ENCODE results near the gene LRRC66. TPM values are rescaled to one million over a fixed set of nuclear protein-coding genes. Genes with fewer than 3 reads are reported as not detected.

Gene LRRC66
- total RNA-seq, 2 donors from 2014 or later, result 0.15 to 0.35 TPM

DNA sequence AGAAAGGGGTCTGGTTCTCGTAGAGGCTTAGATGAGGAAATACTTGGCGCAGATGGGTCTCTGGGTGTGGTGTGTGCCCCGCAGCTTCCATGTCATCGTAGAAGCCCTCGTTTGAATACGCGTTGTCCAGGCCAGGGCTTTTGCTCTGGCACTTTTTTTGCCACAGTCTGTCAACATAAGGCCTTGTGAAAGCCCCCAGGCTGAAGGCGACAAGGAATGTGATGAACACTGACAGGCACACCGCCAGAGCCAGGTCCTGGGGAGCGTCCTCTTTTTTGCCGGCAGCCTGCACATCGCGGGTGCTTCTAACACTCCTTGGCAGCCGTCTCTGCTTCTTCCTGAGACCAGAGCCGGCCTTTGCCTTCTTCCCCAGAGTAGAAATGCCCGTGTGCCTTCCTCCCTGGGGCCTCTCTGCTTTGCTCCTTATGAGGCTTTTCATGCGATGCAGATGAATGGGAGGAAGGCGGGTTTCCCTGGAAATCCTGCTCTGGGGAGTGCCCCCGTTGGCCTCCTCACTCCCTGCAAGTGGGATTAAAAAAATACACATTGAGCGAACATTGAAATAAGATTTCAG, 24.4 kb downstream of the LRRC66 start:
- H3K9me3 ChIP-seq (ENCODE audit: control insufficient read depth, low read length), result peaks cover 5% of the 10 kb centered on the region
- no peak overlapping the region for H3K4me3 ChIP-seq (ENCODE audit: low read length)
- peaks cover 8% of the 10 kb centered on the region for H3K27me3 Mint-ChIP-seq (ENCODE audit: insufficient read depth)
- no peak for DNase-seq
- no peak overlapping the region for H3K27ac Mint-ChIP-seq
- no peaks in the 10 kb centered on the region for H3K36me3 ChIP-seq (ENCODE audit: control insufficient read depth, insufficient read depth, low read length)
- peaks cover 3% of the 10 kb centered on the region for H3K4me1 Mint-ChIP-seq
- no peaks in the 10 kb centered on the region for H3K36me3 Mint-ChIP-seq (ENCODE audit: low read depth)
- peaks cover 13% of the 10 kb centered on the region for H3K9me3 Mint-ChIP-seq
- H3K27ac ChIP-seq (ENCODE audit: low read depth, low read length), result no peak overlapping the region
- WGBS, 2 experiments (ENCODE audit: insufficient coverage in 1 of 2, insufficient read length in 1 of 2), result 72 to 79% methylated on average over 13 to 20 of the region's 20 CpGs
- H3K4me1 ChIP-seq (ENCODE audit: control insufficient read depth, insufficient read depth, low read length), result no peaks in the 10 kb centered on the region
- TF ChIP-seq, protein P1, sequence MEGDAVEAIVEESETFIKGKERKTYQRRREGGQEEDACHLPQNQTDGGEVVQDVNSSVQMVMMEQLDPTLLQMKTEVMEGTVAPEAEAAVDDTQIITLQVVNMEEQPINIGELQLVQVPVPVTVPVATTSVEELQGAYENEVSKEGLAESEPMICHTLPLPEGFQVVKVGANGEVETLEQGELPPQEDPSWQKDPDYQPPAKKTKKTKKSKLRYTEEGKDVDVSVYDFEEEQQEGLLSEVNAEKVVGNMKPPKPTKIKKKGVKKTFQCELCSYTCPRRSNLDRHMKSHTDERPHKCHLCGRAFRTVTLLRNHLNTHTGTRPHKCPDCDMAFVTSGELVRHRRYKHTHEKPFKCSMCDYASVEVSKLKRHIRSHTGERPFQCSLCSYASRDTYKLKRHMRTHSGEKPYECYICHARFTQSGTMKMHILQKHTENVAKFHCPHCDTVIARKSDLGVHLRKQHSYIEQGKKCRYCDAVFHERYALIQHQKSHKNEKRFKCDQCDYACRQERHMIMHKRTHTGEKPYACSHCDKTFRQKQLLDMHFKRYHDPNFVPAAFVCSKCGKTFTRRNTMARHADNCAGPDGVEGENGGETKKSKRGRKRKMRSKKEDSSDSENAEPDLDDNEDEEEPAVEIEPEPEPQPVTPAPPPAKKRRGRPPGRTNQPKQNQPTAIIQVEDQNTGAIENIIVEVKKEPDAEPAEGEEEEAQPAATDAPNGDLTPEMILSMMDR (conservative IDR thresholded peaks at IDR 0.05), result no peak
- H3K9ac ChIP-seq (ENCODE audit: extremely low read depth, low read length, poor library complexity, severe bottlenecking), result no peak overlapping the region
- no peaks in the 10 kb centered on the region for H3K27me3 ChIP-seq (ENCODE audit: control insufficient read depth, insufficient read depth, low read length, poor library complexity, severe bottlenecking)
- H3K4me3 Mint-ChIP-seq, result no peak overlapping the region

DNA sequence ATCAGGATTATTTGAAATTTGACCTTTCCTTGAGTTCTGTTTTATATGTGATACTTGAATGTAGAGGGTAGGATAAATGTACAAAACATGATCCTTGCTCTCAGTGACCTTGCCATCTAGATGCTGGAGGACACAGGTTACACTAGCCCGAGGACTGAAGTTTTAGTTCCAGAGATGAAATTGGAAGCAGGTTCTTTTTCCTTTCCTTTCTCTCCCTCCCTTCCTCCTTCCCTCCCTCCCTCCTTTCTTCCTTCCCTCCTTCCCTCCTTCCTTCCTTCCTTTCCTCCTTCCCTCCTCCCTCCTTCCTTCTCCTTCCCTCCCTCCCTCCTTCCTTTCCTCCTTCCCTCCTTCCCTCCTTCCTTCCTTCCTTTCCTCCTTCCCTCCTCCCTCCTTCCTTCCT, 54.3 kb downstream of the LRRC66 start:
- Mint-ChIP-seq H3K4me3 (no peak overlapping the region), H3K4me1 (peaks cover 8% of the 10 kb centered on the region), H3K9me3 (peaks cover 11% of the 10 kb centered on the region), H3K27me3 (ENCODE audit: insufficient read depth) (peaks cover 57% of the 10 kb centered on the region), H3K36me3 (ENCODE audit: low read depth) (no peaks in the 10 kb centered on the region), H3K27ac (no peak overlapping the region)
- H3K27ac ChIP-seq (ENCODE audit: low read depth, low read length), result no peak overlapping the region
- peaks cover 48% of the 10 kb centered on the region for H3K27me3 ChIP-seq (ENCODE audit: control insufficient read depth, insufficient read depth, low read length, poor library complexity, severe bottlenecking)
- DNase-seq, result no peak
- H3K36me3 ChIP-seq (ENCODE audit: control insufficient read depth, insufficient read depth, low read length), result no peaks in the 10 kb centered on the region
- TF ChIP-seq, protein P1 (conservative IDR thresholded peaks at IDR 0.05), result no peak
- no peaks in the 10 kb centered on the region for H3K4me1 ChIP-seq (ENCODE audit: control insufficient read depth, insufficient read depth, low read length)
- no peak overlapping the region for H3K9ac ChIP-seq (ENCODE audit: extremely low read depth, low read length, poor library complexity, severe bottlenecking)
- H3K4me3 ChIP-seq (ENCODE audit: low read length), result no peak overlapping the region
- peaks cover 8% of the 10 kb centered on the region for H3K9me3 ChIP-seq (ENCODE audit: control insufficient read depth, low read length)
- WGBS, 2 experiments (ENCODE audit: insufficient coverage in 1 of 2, insufficient read length in 1 of 2), result 94% methylated on average over 1 of the region's 1 CpG; no CpG with 5 or more reads in 1 of the 2 experiments

DNA sequence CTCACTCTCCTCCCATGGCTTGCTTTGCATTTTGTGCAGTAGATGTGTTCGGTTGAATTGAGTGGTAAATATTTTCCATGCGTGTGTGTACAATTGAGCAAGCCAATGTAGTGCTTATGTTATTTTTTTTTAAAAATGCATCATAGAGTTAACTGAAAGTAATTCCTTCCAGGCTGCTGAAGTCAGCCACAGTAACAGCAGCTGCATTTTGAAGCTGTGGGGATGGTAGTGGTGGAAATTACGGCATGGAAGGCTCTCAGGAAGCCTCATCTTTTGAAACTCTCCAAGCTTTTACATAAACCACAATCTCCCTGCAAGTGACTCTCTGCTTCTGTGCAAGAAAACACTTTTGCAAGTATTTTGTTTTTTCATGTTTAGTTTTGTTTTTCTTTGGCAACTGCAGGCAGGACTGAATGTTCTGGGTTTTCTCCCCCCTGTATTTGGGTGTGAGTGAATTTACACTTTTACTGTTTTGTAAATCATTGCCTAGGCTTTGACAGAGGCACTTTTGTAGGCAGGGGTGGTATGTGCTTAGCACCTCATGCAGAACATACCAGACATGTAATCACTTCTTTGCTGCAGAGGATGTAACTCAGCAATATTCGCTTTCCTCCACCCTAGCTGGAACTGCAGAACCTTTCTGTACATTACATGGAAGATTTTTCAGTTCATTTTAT, 56.2 kb downstream of the LRRC66 start:
- no peak overlapping the region for H3K4me3 ChIP-seq (ENCODE audit: low read length)
- H3K36me3 Mint-ChIP-seq (ENCODE audit: low read depth), result no peaks in the 10 kb centered on the region
- peaks cover 11% of the 10 kb centered on the region for H3K9me3 Mint-ChIP-seq
- H3K4me3 Mint-ChIP-seq, result no peak overlapping the region
- H3K27me3 ChIP-seq (ENCODE audit: control insufficient read depth, insufficient read depth, low read length, poor library complexity, severe bottlenecking), result peaks cover 60% of the 10 kb centered on the region
- DNase-seq, result no peak
- H3K9ac ChIP-seq (ENCODE audit: extremely low read depth, low read length, poor library complexity, severe bottlenecking), result no peak overlapping the region
- no peak overlapping the region for H3K27ac Mint-ChIP-seq
- H3K4me1 ChIP-seq (ENCODE audit: control insufficient read depth, insufficient read depth, low read length), result no peaks in the 10 kb centered on the region
- WGBS, 2 experiments (ENCODE audit: insufficient coverage in 1 of 2, insufficient read length in 1 of 2), result 80 to 94% methylated on average over 2 to 4 of the region's 4 CpGs
- H3K9me3 ChIP-seq (ENCODE audit: control insufficient read depth, low read length), result peaks cover 8% of the 10 kb centered on the region
- H3K4me1 Mint-ChIP-seq, result peaks cover 19% of the 10 kb centered on the region
- TF ChIP-seq, protein P1 (conservative IDR thresholded peaks at IDR 0.05), result no peak
- no peaks in the 10 kb centered on the region for H3K36me3 ChIP-seq (ENCODE audit: control insufficient read depth, insufficient read depth, low read length)
- H3K27me3 Mint-ChIP-seq (ENCODE audit: insufficient read depth), result peaks cover 65% of the 10 kb centered on the region
- H3K27ac ChIP-seq (ENCODE audit: low read depth, low read length), result no peak overlapping the region
